K562 (cell line): ENCODE measurements around the gene IL9. TPM values are rescaled to one million over a fixed set of nuclear protein-coding genes. Genes with fewer than 3 reads are reported as not detected.

Experiments
- ATAC-seq: fragments of 200-7000 bp; cut with Tn5 transposase; 3 replicates; pipeline ENCODE4 v1.9.1; 2020; ENCODE audit warnings: moderate library complexity
- BruUV-seq: library from RNA; stranded (reverse); fragments of 400-500 nt; replicated peaks from 2 replicates; lab custom pipeline; 2021; lab: Mats Ljungman, UMichigan
- CTCF ChIA-PET: fragments of 300-600 bp; formaldehyde crosslinking; extraction: SDS; loops from one replicate; lab custom pipeline; 2021; ENCODE audit warnings: low intra/inter-chr PET ratio; lab: Yijun Ruan, JAX
- POLR2A ChIA-PET: fragments of 300-600, 350-650 bp; sonication (Branson Sonifier 250); formaldehyde crosslinking; extraction: SDS; loops from one replicate; lab custom pipeline; 2021; ENCODE audit warnings: antibody characterized with exemption, inconsistent platforms; lab: Yijun Ruan, JAX
- DNase-seq, 4 experiments: peaks; one replicate each; pipeline versions ENCODE4 v3.0.0 to v3.0.0-alpha.2; 2011 to 2018; ENCODE audit warnings: low spot score in 3 of 4, mixed read lengths in 3 of 4; ENCODE audit errors: extremely low read depth in 1 of 4
- FAIRE-seq: peaks from 2 replicates; lab custom pipeline; 2011; peaks lifted over from hg19 to GRCh38; lab: Jason Lieb, UNC
- H2AFZ ChIP-seq: 2 replicates; pipeline ENCODE4 v1.6.0; 2011; ENCODE audit warnings: low read depth, low read length, control low read depth, inconsistent platforms
- H3K27ac ChIP-seq: fragments of 200-600 bp; 3 replicates; pipeline ENCODE4 v1.8.0; 2011; ENCODE audit warnings: low read depth, mild to moderate bottlenecking, control low read depth, inconsistent platforms, low read length, moderate library complexity, mixed read lengths; ENCODE audit errors: extremely low read depth
- H3K27me3 ChIP-seq, 2 experiments: fragments of 300-600 bp in 1 of 2; 2 replicates in 1 of 2; 3 replicates in 1 of 2; pipeline versions ENCODE4 v1.6.0 to v1.8.0; 2011; ENCODE audit warnings: inconsistent platforms in 2 of 2, low read length in 2 of 2, mild to moderate bottlenecking in 1 of 2, mixed read lengths in 1 of 2, moderate library complexity in 1 of 2; ENCODE audit not compliant: control insufficient read depth in 2 of 2, insufficient read depth in 2 of 2
- H3K36me3 ChIP-seq: fragments of 300-600 bp; 3 replicates; pipeline ENCODE4 v1.8.0; 2011; ENCODE audit warnings: mild to moderate bottlenecking, low read length, inconsistent platforms; ENCODE audit not compliant: control insufficient read depth, insufficient read depth
- H3K4me1 ChIP-seq, 2 experiments: fragments of 200-600 bp in 1 of 2; replicated peaks in 1 of 2; 2 replicates in 1 of 2; 3 replicates in 1 of 2; pipeline versions ENCODE4 v1.5.1 to v1.8.0; 2011; ENCODE audit warnings: inconsistent platforms in 2 of 2, low read length in 2 of 2, mild to moderate bottlenecking in 1 of 2, mixed read lengths in 1 of 2, moderate library complexity in 1 of 2; ENCODE audit not compliant: control insufficient read depth in 2 of 2, insufficient read depth in 2 of 2
- H3K4me2 ChIP-seq: 2 replicates; pipeline ENCODE4 v1.6.1; 2011; ENCODE audit warnings: low read length, control low read depth, inconsistent platforms, mixed read lengths; ENCODE audit not compliant: insufficient read depth
- H3K4me3 ChIP-seq: fragments of 200-600 bp; sonication (generic), shearing (Covaris generic); 2 replicates; pipeline ENCODE4 v1.5.1; 2016; ENCODE audit warnings: control low read depth, inconsistent platforms
- H3K79me2 ChIP-seq: fragments of 200-600 bp; 3 replicates; pipeline ENCODE4 v1.8.0; 2011; ENCODE audit warnings: low read length, inconsistent platforms; ENCODE audit not compliant: control insufficient read depth, insufficient read depth
- H3K9ac ChIP-seq, 2 experiments: 2 replicates each; pipeline versions ENCODE4 v1.6.0 to v1.6.1; 2011; ENCODE audit warnings: low read depth in 2 of 2, low read length in 2 of 2, control low read depth in 1 of 2, inconsistent platforms in 1 of 2, mild to moderate bottlenecking in 1 of 2, mixed read lengths in 1 of 2; ENCODE audit not compliant: insufficient read depth in 1 of 2
- H3K9me1 ChIP-seq: one replicate; pipeline ENCODE4 v1.6.0; 2011; ENCODE audit warnings: inconsistent platforms, mild to moderate bottlenecking, low read length, moderate library complexity; ENCODE audit not compliant: control insufficient read depth, insufficient read depth
- H3K9me3 ChIP-seq: replicated peaks from 2 replicates; pipeline ENCODE4 v1.5.1; 2011; ENCODE audit warnings: low read depth, low read length, inconsistent platforms; ENCODE audit not compliant: control insufficient read depth, insufficient read depth
- H4K20me1 ChIP-seq: replicated peaks from 2 replicates; pipeline ENCODE4 v1.6.1; 2011; ENCODE audit warnings: low read length, inconsistent platforms, mixed read lengths; ENCODE audit not compliant: control insufficient read depth, insufficient read depth
- ADNP ChIP-seq: fragments of 200-800 bp; sonication (Bioruptor generic); IDR thresholded peaks from 2 replicates; pipeline ENCODE4 v1.6.1; 2016; ENCODE audit warnings: missing genetic modification characterization, missing compliant biosample characterization
- ARID3A ChIP-seq: IDR thresholded peaks from 2 replicates; pipeline ENCODE4 v1.6.1; 2012; ENCODE audit warnings: low read depth, low read length, improper control_type of control experiment, borderline replicate concordance
- BACH1 ChIP-seq: fragments of 200-800 bp; sonication (Bioruptor generic); IDR thresholded peaks from 2 replicates; pipeline ENCODE4 v1.6.1; 2016; ENCODE audit warnings: missing genetic modification characterization, missing compliant biosample characterization
- CHAMP1 ChIP-seq: fragments of 450-650 bp; IDR thresholded peaks from 2 replicates; pipeline ENCODE4 v1.6.1; 2016; ENCODE audit warnings: mild to moderate bottlenecking
- MAFG ChIP-seq: fragments of 450-650 bp; conservative IDR thresholded peaks from 2 replicates; pipeline ENCODE4 v1.6.1; 2016; ENCODE audit warnings: missing genetic modification characterization, missing compliant biosample characterization
- MEIS2 ChIP-seq: fragments of 450-650 bp; IDR thresholded peaks from 2 replicates; pipeline ENCODE4 v1.6.1; 2014; ENCODE audit warnings: mild to moderate bottlenecking; ENCODE audit not compliant: partially characterized antibody
- NFRKB ChIP-seq: fragments of 450-650 bp; IDR thresholded peaks from 2 replicates; pipeline ENCODE4 v1.6.1; 2016; ENCODE audit warnings: low read depth
- RBM39 ChIP-seq: fragments of 200-400 bp; formaldehyde crosslinking; optimal IDR thresholded peaks from 2 replicates; pipeline ENCODE3; 2018; ENCODE audit warnings: low read depth, low read length
- SIX5 ChIP-seq, 2 experiments: IDR thresholded peaks; 2 replicates each; pipeline ENCODE4 v1.6.1; 2011; ENCODE audit warnings: low read length in 2 of 2, borderline replicate concordance in 1 of 2, low read depth in 1 of 2, mild to moderate bottlenecking in 1 of 2, moderate library complexity in 1 of 2; ENCODE audit not compliant: insufficient read depth in 1 of 2
- SP2 ChIP-seq: IDR thresholded peaks from 2 replicates; pipeline ENCODE4 v1.6.1; 2011; ENCODE audit warnings: mild to moderate bottlenecking, low read depth, low read length, moderate library complexity; ENCODE audit not compliant: poor library complexity, severe bottlenecking; ENCODE audit errors: extremely low read depth
- ZNF124 ChIP-seq: sonication (generic); formaldehyde crosslinking; IDR thresholded peaks from 2 replicates; pipeline ENCODE4 v1.8.1; 2022; ENCODE audit warnings: missing genetic modification reagents
- WGBS: fragments of 100-300 bp; shearing (Covaris generic); methylation state at CpG from one replicate; pipeline ENCODE4 v1.1.6; 2016; ENCODE audit warnings: low coverage, mixed read lengths; ENCODE audit not compliant: insufficient coverage; ENCODE audit errors: missing lambda C conversion rate; 5-methylcytosine and 5-hydroxymethylcytosine counted together
- in situ Hi-C: fragments of 300-500 bp; cut with MboI; formaldehyde crosslinking; loops from 4 replicates; pipeline ENCODE4 v1.15.0; 2018; ENCODE audit warnings: inconsistent platforms, mixed read lengths
- intact Hi-C: fragments of 100-400 bp; cut with micrococcal nuclease; formaldehyde crosslinking; loops from 2 replicates; pipeline ENCODE4 v1.14.2; 2022
- polyA plus RNA-seq, 8 experiments: library from polyadenylated mRNA; depleted of rRNA in 4 of 8; stranded (reverse) in 5 of 8; unstranded in 3 of 8; fragments of >200 nt; fragmentation: Nextera tagmentation in 2 of 8; fragmentation: Illumina TruSeq in 1 of 8; extraction: Ambion mirVana in 2 of 8; extraction: Trizol in 1 of 8; gene quantifications; 2 replicates each; pipeline versions ENCODE4 v1.2.1 to v1.2.3, GENCODE V29; 2011 to 2014; ENCODE audit warnings: inconsistent platforms in 1 of 8, missing spikeins in 1 of 8
- total RNA-seq, 7 experiments: library from RNA; depleted of rRNA in 6 of 7; stranded (reverse); fragments of >200 nt in 6 of 7; fragmentation: Illumina TruSeq in 2 of 7; extraction: Trizol in 2 of 7; gene quantifications; 2 replicates each; pipeline versions ENCODE4 v1.2.1 to v1.2.3, GENCODE V29; 2011 to 2021; ENCODE audit warnings: low replicate concordance in 1 of 7

The IL9 gene
- total and polyA plus RNA-seq, 9 of the 15 experiments (the other 6 are each of a cell fraction or from before 2014, with no cell fraction given) = not detected

GRCh38 chr5:135941711-135942110 is 46.1 kb upstream of the IL9 start:
- FAIRE-seq (no peak), DNase-seq (no peak), ATAC-seq (no peak)
- WGBS = 0% methylated on average over 2 of the region's 2 CpGs
- no peak overlapping the region for H3K4me3 ChIP-seq
- H3K27me3 ChIP-seq = 0 out of 5 replicates have a peak, but pooled peaks cover 0 to 3% of the 10 kb centered on the region in 2 experiments
- H3K36me3 ChIP-seq = no peaks in the 10 kb centered on the region
- H3K27ac ChIP-seq = no peak overlapping the region
- no peaks in the 10 kb centered on the region for H3K4me1 ChIP-seq
- no peak overlapping the region for H2AFZ ChIP-seq
- POLR2A ChIA-PET = interaction anchor here (1.1 kb wide), 1 partner anchor 9 kb away, joined by 3 read pairs; no protein-coding TSS in a partner anchor
- H3K9me1 ChIP-seq = no peaks in the 10 kb centered on the region
- intact Hi-C loops = loop anchor here (5.0 kb wide), 1 partner anchor 54 kb away; no protein-coding TSS in a partner anchor
- in situ Hi-C loops = no loop called here
- no peak overlapping the region for H3K9ac ChIP-seq
- CTCF ChIA-PET = no interaction called here
- TF ChIP-seq BACH1 (no peak), SP2 (no peak)
- no peaks in the 10 kb centered on the region for H4K20me1 ChIP-seq
- H3K4me2 ChIP-seq = no peak overlapping the region
- no peaks in the 10 kb centered on the region for H3K79me2 ChIP-seq
- no TSS peak for BruUV-seq
- no peaks in the 10 kb centered on the region for H3K9me3 ChIP-seq

- CTCF ChIA-PET = no interaction called here
- TF ChIP-seq ADNP (tag) = no peak
- peak; percentile 82 for TF ChIP-seq MAFG (tag)
- no peak for TF ChIP-seq SIX5 (IDR thresholded peaks at IDR 0.05; ENCODE audit: borderline replicate concordance in 1 of 2, insufficient read depth in 1 of 2, low read depth in 1 of 2, low read length in 2 of 2)
- no peak for TF ChIP-seq CHAMP1
- no peak for TF ChIP-seq NFRKB
- TF ChIP-seq ARID3A = no peak
- TF ChIP-seq MEIS2 = no peak
- no peak for TF ChIP-seq RBM39
- TF ChIP-seq ZNF124 (CRISPR knock-in tag) = no peak
Observed at GRCh38 chr5:135937245-135937911, 41.7 kb upstream of the IL9 start.

More at GRCh38 chr5:135937245-135937911, 41.7 kb upstream of the IL9 start:
- ATAC-seq (no peak), DNase-seq (no peak), FAIRE-seq (no peak)
- H3K4me1 ChIP-seq = no peaks in the 10 kb centered on the region
- no peak overlapping the region for H3K27ac ChIP-seq
- no peaks in the 10 kb centered on the region for H3K36me3 ChIP-seq
- H3K4me2 ChIP-seq = no peak overlapping the region
- no peaks in the 10 kb centered on the region for H3K9me3 ChIP-seq
- no peaks in the 10 kb centered on the region for H4K20me1 ChIP-seq
- no peak overlapping the region for H3K4me3 ChIP-seq
- H2AFZ ChIP-seq = no peak overlapping the region
- intact Hi-C loops = no loop called here
- H3K9me1 ChIP-seq = no peaks in the 10 kb centered on the region
- H3K9ac ChIP-seq = no peak overlapping the region
- H3K27me3 ChIP-seq = peaks cover 0 to 3% of the 10 kb centered on the region in 2 experiments; a peak in 3 of 5 replicates
- POLR2A ChIA-PET = interaction anchor here (1.0 kb wide), 1 partner anchor 309 kb away, joined by 3 read pairs; no protein-coding TSS in a partner anchor
- in situ Hi-C loops = no loop called here
- 2% methylated on average over 5 of the region's 5 CpGs for WGBS
- no TSS peak for BruUV-seq
- H3K79me2 ChIP-seq = no peaks in the 10 kb centered on the region
